ENCODE data around the gene MARF1.

DNA sequence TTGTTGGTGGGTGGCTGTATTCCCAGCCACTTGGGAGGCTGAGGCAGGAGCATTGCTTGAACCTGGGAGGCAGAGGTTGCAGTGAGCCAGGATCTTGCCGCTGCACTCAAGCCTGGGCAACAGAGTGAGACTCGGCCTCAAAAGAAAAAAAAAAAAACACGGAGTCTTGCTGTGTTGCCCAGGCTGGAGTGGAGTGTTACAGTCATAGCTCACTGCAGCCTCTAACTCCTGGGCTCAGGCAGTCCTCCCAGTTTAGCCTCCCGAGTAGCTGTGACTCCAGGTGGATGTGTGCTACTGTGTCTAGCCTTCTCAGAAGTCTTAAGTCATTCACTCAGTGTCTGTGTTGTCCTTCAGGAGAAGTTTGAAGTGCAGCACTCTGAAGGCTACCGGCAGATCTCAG, 34.5 kb upstream of the MARF1 start:
- TF ChIP-seq POLR2A (IDR thresholded peaks at IDR 0.05) (no peak), POLR2AphosphoS5 (IDR thresholded peaks at IDR 0.05) (no peak)
- TF ChIP-seq, protein P1, sequence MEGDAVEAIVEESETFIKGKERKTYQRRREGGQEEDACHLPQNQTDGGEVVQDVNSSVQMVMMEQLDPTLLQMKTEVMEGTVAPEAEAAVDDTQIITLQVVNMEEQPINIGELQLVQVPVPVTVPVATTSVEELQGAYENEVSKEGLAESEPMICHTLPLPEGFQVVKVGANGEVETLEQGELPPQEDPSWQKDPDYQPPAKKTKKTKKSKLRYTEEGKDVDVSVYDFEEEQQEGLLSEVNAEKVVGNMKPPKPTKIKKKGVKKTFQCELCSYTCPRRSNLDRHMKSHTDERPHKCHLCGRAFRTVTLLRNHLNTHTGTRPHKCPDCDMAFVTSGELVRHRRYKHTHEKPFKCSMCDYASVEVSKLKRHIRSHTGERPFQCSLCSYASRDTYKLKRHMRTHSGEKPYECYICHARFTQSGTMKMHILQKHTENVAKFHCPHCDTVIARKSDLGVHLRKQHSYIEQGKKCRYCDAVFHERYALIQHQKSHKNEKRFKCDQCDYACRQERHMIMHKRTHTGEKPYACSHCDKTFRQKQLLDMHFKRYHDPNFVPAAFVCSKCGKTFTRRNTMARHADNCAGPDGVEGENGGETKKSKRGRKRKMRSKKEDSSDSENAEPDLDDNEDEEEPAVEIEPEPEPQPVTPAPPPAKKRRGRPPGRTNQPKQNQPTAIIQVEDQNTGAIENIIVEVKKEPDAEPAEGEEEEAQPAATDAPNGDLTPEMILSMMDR (IDR thresholded peaks at IDR 0.05 in 8 of 11, conservative IDR thresholded peaks at IDR 0.05 in 3 of 11), result no peak

Measured in spleen (tissue), 7 donors.